Parathyroid adenoma (tissue), 2 donors: ENCODE results near the gene FAM117A.

ENCODE experiments used
- H2AFZ ChIP-seq: fragments of 300-600 bp; sonication (generic); one replicate; pipeline ENCODE4 v1.7.0; 2017; ENCODE audit warnings: antibody characterized with exemption, mild to moderate bottlenecking
- H3K27ac ChIP-seq: fragments of 300-600 bp; sonication (generic); one replicate; pipeline ENCODE4 v1.7.0; 2017
- H3K27me3 ChIP-seq: fragments of 300-600 bp; sonication (generic); one replicate; pipeline ENCODE4 v1.7.0; 2017; ENCODE audit warnings: low read length; ENCODE audit not compliant: control insufficient read depth, insufficient read depth
- H3K36me3 ChIP-seq: fragments of 300-600 bp; sonication (generic); one replicate; pipeline ENCODE4 v1.7.0; 2017; ENCODE audit warnings: low read length; ENCODE audit not compliant: control insufficient read depth, insufficient read depth
- H3K4me1 ChIP-seq: fragments of 300-600 bp; sonication (generic); one replicate; pipeline ENCODE4 v1.7.0; 2017; ENCODE audit warnings: control low read depth
- H3K4me2 ChIP-seq: fragments of 300-600 bp; sonication (generic); one replicate; pipeline ENCODE4 v1.7.0; 2017; ENCODE audit warnings: low read length
- H3K4me3 ChIP-seq: fragments of 300-600 bp; sonication (generic); one replicate; pipeline ENCODE4 v1.7.0; 2017; ENCODE audit warnings: low read depth, low read length
- H3K79me2 ChIP-seq: fragments of 300-600 bp; sonication (generic); one replicate; pipeline ENCODE4 v1.7.0; 2017; ENCODE audit warnings: control low read depth
- H3K9ac ChIP-seq: fragments of 300-600 bp; sonication (generic); one replicate; pipeline ENCODE4 v1.7.0; 2017; ENCODE audit warnings: mild to moderate bottlenecking
- H3K9me3 ChIP-seq: fragments of 300-600 bp; sonication (generic); one replicate; pipeline ENCODE4 v1.7.0; 2017; ENCODE audit warnings: low read length; ENCODE audit not compliant: control insufficient read depth
- CTCF ChIP-seq: fragments of 300-600 bp; sonication (generic); IDR thresholded peaks from one replicate; pipeline ENCODE4 v1.7.0; 2017; ENCODE audit warnings: antibody characterized with exemption, mild to moderate bottlenecking
- donor health status: primary hyperparathyroidism.

Gene FAM117A

GRCh38 chr17:49777563-49777962 lies 13.6 kb upstream of the FAM117A start:
- no peaks in the 10 kb centered on the region for H3K4me1 ChIP-seq
- no peak for TF ChIP-seq CTCF
- H3K9me3 ChIP-seq = no peaks in the 10 kb centered on the region
- H3K4me2 ChIP-seq = no peak overlapping the region
- no peaks in the 10 kb centered on the region for H3K27me3 ChIP-seq
- no peak overlapping the region for H3K27ac ChIP-seq
- H3K4me3 ChIP-seq = no peak overlapping the region
- no peaks in the 10 kb centered on the region for H3K36me3 ChIP-seq
- H2AFZ ChIP-seq = no peak overlapping the region
- H3K79me2 ChIP-seq = no peaks in the 10 kb centered on the region
- H3K9ac ChIP-seq = no peak overlapping the region

- Histone ChIP-seq H3K9ac (no peak overlapping the region), H3K4me3 (no peak overlapping the region), H3K4me1 (no peaks in the 10 kb centered on the region), H3K36me3 (no peaks in the 10 kb centered on the region), H3K27ac (no peak overlapping the region), H3K27me3 (no peaks in the 10 kb centered on the region), H3K79me2 (no peaks in the 10 kb centered on the region), H2AFZ (no peak overlapping the region), H3K9me3 (no peaks in the 10 kb centered on the region), H3K4me2 (no peak overlapping the region)
- no peak for TF ChIP-seq CTCF
Measured at GRCh38 chr17:49776551-49777300, 12.8 kb upstream of the FAM117A start.

- H3K4me1 ChIP-seq = no peaks in the 10 kb centered on the region
- no peak overlapping the region for H3K27ac ChIP-seq
- H3K9ac ChIP-seq = no peak overlapping the region
- no peaks in the 10 kb centered on the region for H3K27me3 ChIP-seq
- no peak overlapping the region for H2AFZ ChIP-seq
- H3K9me3 ChIP-seq = no peaks in the 10 kb centered on the region
- H3K4me2 ChIP-seq = no peak overlapping the region
- TF ChIP-seq CTCF = no peak
- no peaks in the 10 kb centered on the region for H3K36me3 ChIP-seq
- H3K79me2 ChIP-seq = no peaks in the 10 kb centered on the region
- H3K4me3 ChIP-seq = no peak overlapping the region
Measured at GRCh38 chr17:49775546-49776260, 11.8 kb upstream of the FAM117A start.

GRCh38 chr17:49766918-49767530 lies 3.1 kb upstream of the FAM117A start:
- H3K27me3 ChIP-seq = no peaks in the 10 kb centered on the region
- no peak overlapping the region for H3K27ac ChIP-seq
- H3K4me3 ChIP-seq = no peak overlapping the region
- H3K9me3 ChIP-seq = no peaks in the 10 kb centered on the region
- H3K4me2 ChIP-seq = no peak overlapping the region
- no peak overlapping the region for H3K9ac ChIP-seq
- H2AFZ ChIP-seq = no peak overlapping the region
- H3K79me2 ChIP-seq = no peaks in the 10 kb centered on the region
- no peaks in the 10 kb centered on the region for H3K4me1 ChIP-seq
- no peaks in the 10 kb centered on the region for H3K36me3 ChIP-seq
- TF ChIP-seq CTCF = no peak
